HepG2 (cell line): ENCODE measurements around the gene PPM1H. TPM values are rescaled to one million over a fixed set of nuclear protein-coding genes. Genes with fewer than 3 reads are reported as not detected.

Source experiments
- ATAC-seq: fragments of 200-7000 bp; cut with Tn5 transposase; 3 replicates; pipeline ENCODE4 v1.9.1; 2020; ENCODE audit warnings: mild to moderate bottlenecking, moderate library complexity
- BruUV-seq: library from RNA; stranded (reverse); fragments of 400-500 nt; replicated peaks from 2 replicates; lab custom pipeline; 2021; lab: Mats Ljungman, UMichigan
- CTCF ChIA-PET: fragments of 300-600 bp; formaldehyde crosslinking; extraction: SDS; loops from one replicate; lab custom pipeline; 2021; ENCODE audit warnings: low total read pairs, inconsistent platforms, low intra/inter-chr PET ratio; lab: Yijun Ruan, JAX
- POLR2A ChIA-PET: fragments of 350-600 bp; sonication (Branson Sonifier 250); formaldehyde crosslinking; loops from one replicate; lab custom pipeline; 2020; ENCODE audit warnings: antibody characterized with exemption, inconsistent platforms; lab: Yijun Ruan, JAX
- DNase-seq: peaks from one replicate; pipeline ENCODE4 v3.0.0-alpha.2; 2015; ENCODE audit warnings: low spot score
- FAIRE-seq: peaks from 3 replicates; lab custom pipeline; 2011; peaks lifted over from hg19 to GRCh38; lab: Jason Lieb, UNC
- H2AFZ ChIP-seq: one replicate; pipeline ENCODE4 v1.6.1; 2011; ENCODE audit warnings: low read length, inconsistent platforms
- H3K27ac ChIP-seq: fragments of 300-600 bp; 3 replicates; pipeline ENCODE4 v1.8.0; 2011; ENCODE audit warnings: mixed run types, mild to moderate bottlenecking, mixed read lengths, low read length, inconsistent platforms; ENCODE audit not compliant: insufficient read depth; ENCODE audit errors: extremely low read length
- H3K27me3 ChIP-seq, 2 experiments: fragments of 200-600 bp in 1 of 2; 2 replicates in 1 of 2; 3 replicates in 1 of 2; pipeline versions ENCODE4 v1.6.0 to v1.8.0; 2011; ENCODE audit warnings: low read length in 2 of 2, mild to moderate bottlenecking in 2 of 2, moderate library complexity in 2 of 2, inconsistent platforms in 1 of 2; ENCODE audit not compliant: insufficient read depth in 2 of 2, control insufficient read depth in 1 of 2
- H3K36me3 ChIP-seq, 2 experiments: fragments of 200-600 bp in 1 of 2; replicated peaks in 1 of 2; 2 replicates in 1 of 2; 3 replicates in 1 of 2; pipeline versions ENCODE4 v1.5.1 to v1.8.0; 2011; ENCODE audit warnings: low read length in 2 of 2, inconsistent platforms in 1 of 2; ENCODE audit not compliant: insufficient read depth in 2 of 2, control insufficient read depth in 1 of 2
- H3K4me1 ChIP-seq: 2 replicates; pipeline ENCODE4 v1.5.1; 2012; ENCODE audit warnings: low read length, inconsistent platforms; ENCODE audit not compliant: insufficient read depth
- H3K4me2 ChIP-seq: 2 replicates; pipeline ENCODE4 v1.6.0; 2011; ENCODE audit warnings: low read depth, low read length, inconsistent platforms
- H3K4me3 ChIP-seq, 3 experiments: fragments of 200-600 bp in 1 of 3; sonication (generic), shearing (Covaris generic) in 1 of 3; replicated peaks in 1 of 3; 2 replicates each; pipeline ENCODE4 v1.5.1; 2011 to 2016; ENCODE audit warnings: low read length in 3 of 3, inconsistent platforms in 2 of 3, low read depth in 2 of 3, mild to moderate bottlenecking in 2 of 3, control low read depth in 1 of 3, mixed read lengths in 1 of 3; ENCODE audit not compliant: insufficient read depth in 1 of 3
- H3K79me2 ChIP-seq: one replicate; pipeline ENCODE4 v1.6.1; 2011; ENCODE audit warnings: low read length, inconsistent platforms; ENCODE audit not compliant: insufficient read depth
- H3K9ac ChIP-seq: 2 replicates; pipeline ENCODE4 v1.6.0; 2011; ENCODE audit warnings: mild to moderate bottlenecking, low read depth, low read length, inconsistent platforms; ENCODE audit not compliant: insufficient read depth
- H3K9me3 ChIP-seq: 2 replicates; pipeline ENCODE4 v1.5.1; 2012; ENCODE audit warnings: mild to moderate bottlenecking, low read length
- H4K20me1 ChIP-seq: 2 replicates; pipeline ENCODE4 v1.6.0; 2011; ENCODE audit warnings: inconsistent platforms, mild to moderate bottlenecking, low read length, moderate library complexity; ENCODE audit not compliant: insufficient read depth
- ATAD3A ChIP-seq: sonication (generic); formaldehyde crosslinking; IDR thresholded peaks from 2 replicates; pipeline ENCODE4 v1.4.0; 2020; ENCODE audit warnings: missing genetic modification reagents
- HNRNPLL ChIP-seq: fragments of 200-400 bp; formaldehyde crosslinking; IDR thresholded peaks from 2 replicates; pipeline ENCODE4 v1.6.1; 2017; ENCODE audit warnings: mild to moderate bottlenecking, low read depth, low read length; ENCODE audit not compliant: poor library complexity, severe bottlenecking
- NFE2 ChIP-seq: sonication (generic); formaldehyde crosslinking; IDR thresholded peaks from 2 replicates; pipeline ENCODE4 v1.4.0; 2020; ENCODE audit warnings: missing genetic modification reagents
- SOX5 ChIP-seq: IDR thresholded peaks from 2 replicates; pipeline ENCODE4 v1.6.1; 2016; ENCODE audit warnings: borderline replicate concordance
- ZNF205 ChIP-seq: IDR thresholded peaks from 2 replicates; pipeline ENCODE4 v1.6.1; 2018; ENCODE audit warnings: missing biosample characterization, missing genetic modification reagents
- ZNF260 ChIP-seq: sonication (generic); formaldehyde crosslinking; IDR thresholded peaks from 2 replicates; pipeline ENCODE4 v1.4.0; 2020; ENCODE audit warnings: missing genetic modification reagents, low read depth, mild to moderate bottlenecking, borderline replicate concordance
- ZNF567 ChIP-seq: sonication (generic); formaldehyde crosslinking; IDR thresholded peaks from 2 replicates; pipeline ENCODE4 v1.8.1; 2023; ENCODE audit warnings: mild to moderate bottlenecking, missing genetic modification reagents, borderline replicate concordance
- ZNF720 ChIP-seq: sonication (generic); formaldehyde crosslinking; IDR thresholded peaks from 2 replicates; pipeline ENCODE4 v1.4.0; 2020; ENCODE audit warnings: missing genetic modification reagents
- WGBS: methylation state at CpG from one replicate; pipeline ENCODE4 v1.1.6; 2017; ENCODE audit warnings: low lambda C conversion rate; 5-methylcytosine and 5-hydroxymethylcytosine counted together
- in situ Hi-C: cut with HindIII; loops from 2 replicates; pipeline ENCODE4 v1.10.0; 2017; ENCODE audit warnings: low pct_unique_long_range_greater_than_20kb; ENCODE audit not compliant: extremely low pct_ligation_motif_present
- intact Hi-C: fragments of 100-400 bp; cut with micrococcal nuclease; formaldehyde crosslinking; loops from one replicate; pipeline ENCODE4 v1.10.0; 2022; ENCODE audit not compliant: unreplicated experiment
- polyA plus RNA-seq, 8 experiments: library from polyadenylated mRNA; depleted of rRNA in 3 of 8; stranded (reverse) in 7 of 8; unstranded in 1 of 8; fragments of >200 nt; fragmentation: Illumina TruSeq in 4 of 8; extraction: Trizol in 4 of 8; gene quantifications; 2 replicates each; pipeline versions ENCODE4 v1.2.1 to v1.2.3, GENCODE V29; 2011 to 2016; ENCODE audit warnings: low read depth in 4 of 8, missing spikeins in 1 of 8, mixed read lengths in 1 of 8; ENCODE audit not compliant: insufficient read depth in 1 of 8
- total RNA-seq, 5 experiments: library from RNA; depleted of rRNA; stranded (reverse); fragments of >200 nt; fragmentation: Illumina TruSeq; extraction: Trizol; gene quantifications; 2 replicates each; pipeline ENCODE4 v1.2.3, GENCODE V29; 2016; ENCODE audit warnings: low read depth in 1 of 5
- TF ChIP-seq, protein P1 (sequence below): sonication (generic); formaldehyde crosslinking; IDR thresholded peaks from 2 replicates; pipeline ENCODE4 v1.4.0; 2020; ENCODE audit warnings: mild to moderate bottlenecking, missing genetic modification reagents
- TF ChIP-seq, protein P2 (sequence below): sonication (generic); formaldehyde crosslinking; IDR thresholded peaks from 2 replicates; pipeline ENCODE4 v1.4.0; 2020; ENCODE audit warnings: mild to moderate bottlenecking, missing genetic modification reagents

The PPM1H gene
- total and polyA plus RNA-seq, 2 of the 13 experiments (the other 11 are each of a cell fraction or from before 2014, with no cell fraction given), result 29.1 to 38.1 TPM

- Histone ChIP-seq H3K79me2 (no peaks in the 10 kb centered on the region), H3K9me3 (no peaks in the 10 kb centered on the region), H2AFZ (no peak overlapping the region), H4K20me1 (no peaks in the 10 kb centered on the region), H3K27ac (no peak overlapping the region), H3K9ac (no peak overlapping the region), H3K36me3 (peaks cover 7 to 41% of the 10 kb centered on the region in 2 experiments), H3K4me3 (no peak overlapping the region), H3K4me2 (no peak overlapping the region), H3K4me1 (no peaks in the 10 kb centered on the region), H3K27me3 (no peaks in the 10 kb centered on the region)
- POLR2A ChIA-PET, result no interaction called here
- no peak for ATAC-seq
- no peak for TF ChIP-seq SOX5 (CRISPR knock-in tag)
- no peak for TF ChIP-seq ZNF567 (CRISPR knock-in tag)
- TF ChIP-seq ATAD3A, result no peak
- TF ChIP-seq, protein P1, sequence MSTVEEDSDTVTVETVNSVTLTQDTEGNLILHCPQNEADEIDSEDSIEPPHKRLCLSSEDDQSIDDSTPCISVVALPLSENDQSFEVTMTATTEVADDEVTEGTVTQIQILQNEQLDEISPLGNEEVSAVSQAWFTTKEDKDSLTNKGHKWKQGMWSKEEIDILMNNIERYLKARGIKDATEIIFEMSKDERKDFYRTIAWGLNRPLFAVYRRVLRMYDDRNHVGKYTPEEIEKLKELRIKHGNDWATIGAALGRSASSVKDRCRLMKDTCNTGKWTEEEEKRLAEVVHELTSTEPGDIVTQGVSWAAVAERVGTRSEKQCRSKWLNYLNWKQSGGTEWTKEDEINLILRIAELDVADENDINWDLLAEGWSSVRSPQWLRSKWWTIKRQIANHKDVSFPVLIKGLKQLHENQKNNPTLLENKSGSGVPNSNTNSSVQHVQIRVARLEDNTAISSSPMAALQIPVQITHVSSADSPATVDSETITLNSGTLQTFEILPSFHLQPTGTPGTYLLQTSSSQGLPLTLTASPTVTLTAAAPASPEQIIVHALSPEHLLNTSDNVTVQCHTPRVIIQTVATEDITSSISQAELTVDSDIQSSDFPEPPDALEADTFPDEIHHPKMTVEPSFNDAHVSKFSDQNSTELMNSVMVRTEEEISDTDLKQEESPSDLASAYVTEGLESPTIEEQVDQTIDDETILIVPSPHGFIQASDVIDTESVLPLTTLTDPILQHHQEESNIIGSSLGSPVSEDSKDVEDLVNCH (CRISPR knock-in tag), result no peak
- TF ChIP-seq, protein P2, sequence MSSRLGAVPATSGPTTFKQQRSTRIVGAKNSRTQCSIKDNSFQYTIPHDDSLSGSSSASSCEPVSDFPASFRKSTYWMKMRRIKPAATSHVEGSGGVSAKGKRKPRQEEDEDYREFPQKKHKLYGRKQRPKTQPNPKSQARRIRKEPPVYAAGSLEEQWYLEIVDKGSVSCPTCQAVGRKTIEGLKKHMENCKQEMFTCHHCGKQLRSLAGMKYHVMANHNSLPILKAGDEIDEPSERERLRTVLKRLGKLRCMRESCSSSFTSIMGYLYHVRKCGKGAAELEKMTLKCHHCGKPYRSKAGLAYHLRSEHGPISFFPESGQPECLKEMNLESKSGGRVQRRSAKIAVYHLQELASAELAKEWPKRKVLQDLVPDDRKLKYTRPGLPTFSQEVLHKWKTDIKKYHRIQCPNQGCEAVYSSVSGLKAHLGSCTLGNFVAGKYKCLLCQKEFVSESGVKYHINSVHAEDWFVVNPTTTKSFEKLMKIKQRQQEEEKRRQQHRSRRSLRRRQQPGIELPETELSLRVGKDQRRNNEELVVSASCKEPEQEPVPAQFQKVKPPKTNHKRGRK (CRISPR knock-in tag), result no peak
- no peak for TF ChIP-seq ZNF260
- TF ChIP-seq ZNF720 (CRISPR knock-in tag), result no peak
- TF ChIP-seq ZNF205 (CRISPR knock-in tag), result no peak
- no peak for TF ChIP-seq NFE2
- TF ChIP-seq HNRNPLL, result no peak
- intact Hi-C loops, result no loop called here
- CTCF ChIA-PET, result no interaction called here
- no peak for DNase-seq
- no peak for FAIRE-seq
- BruUV-seq, result no TSS peak
- WGBS, result 96% methylated on average over 8 of the region's 8 CpGs
- in situ Hi-C loops, result no loop called here
These were observed 279.2 kb downstream of the PPM1H start for GRCh38 chr12:62655666-62656151.
